ENCODE results near the gene PPM1L.

PPM1L gene

DNA sequence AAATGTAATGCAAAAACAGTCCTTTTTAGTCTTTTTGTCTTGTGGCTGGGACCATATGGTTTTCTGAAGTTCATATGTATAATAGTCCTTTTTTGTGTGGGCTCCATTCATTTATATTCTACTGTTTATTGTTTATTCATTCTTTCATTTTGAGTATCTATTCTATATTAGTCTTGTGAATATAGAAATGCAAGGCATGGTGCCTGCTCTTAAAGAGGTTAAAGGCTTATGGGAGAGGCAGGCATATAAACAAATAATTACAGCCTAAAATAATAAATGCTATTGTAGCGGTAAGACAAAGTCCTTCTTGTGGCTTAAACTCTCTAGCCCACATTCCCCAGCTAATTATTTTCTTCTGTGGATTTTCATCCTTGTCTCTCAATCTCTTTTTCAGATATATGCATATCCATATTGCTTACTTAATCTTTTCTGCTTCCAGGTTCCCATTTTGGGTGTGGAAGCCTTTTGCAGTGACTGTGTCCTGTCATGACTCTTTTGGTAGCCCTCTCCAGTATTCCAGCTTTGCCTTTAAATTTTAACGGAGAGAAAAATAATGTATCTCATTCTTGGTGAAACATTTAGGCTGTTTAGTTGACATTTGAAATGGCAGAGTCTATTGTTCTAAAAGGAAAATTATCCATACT, 101.6 kb downstream of the PPM1L start:
- Histone ChIP-seq H3K27me3 (ENCODE audit: insufficient read depth, poor library complexity, severe bottlenecking) (no peaks in the 10 kb centered on the region), H3K27ac (replicated peaks) (no peak overlapping the region), H3K4me3 (replicated peaks; ENCODE audit: insufficient read depth, low read length) (no peak overlapping the region)
- no peak for DNase-seq (ENCODE audit: low read depth in 1 of 2, low spot score in 1 of 2)
- TF ChIP-seq, protein P1, sequence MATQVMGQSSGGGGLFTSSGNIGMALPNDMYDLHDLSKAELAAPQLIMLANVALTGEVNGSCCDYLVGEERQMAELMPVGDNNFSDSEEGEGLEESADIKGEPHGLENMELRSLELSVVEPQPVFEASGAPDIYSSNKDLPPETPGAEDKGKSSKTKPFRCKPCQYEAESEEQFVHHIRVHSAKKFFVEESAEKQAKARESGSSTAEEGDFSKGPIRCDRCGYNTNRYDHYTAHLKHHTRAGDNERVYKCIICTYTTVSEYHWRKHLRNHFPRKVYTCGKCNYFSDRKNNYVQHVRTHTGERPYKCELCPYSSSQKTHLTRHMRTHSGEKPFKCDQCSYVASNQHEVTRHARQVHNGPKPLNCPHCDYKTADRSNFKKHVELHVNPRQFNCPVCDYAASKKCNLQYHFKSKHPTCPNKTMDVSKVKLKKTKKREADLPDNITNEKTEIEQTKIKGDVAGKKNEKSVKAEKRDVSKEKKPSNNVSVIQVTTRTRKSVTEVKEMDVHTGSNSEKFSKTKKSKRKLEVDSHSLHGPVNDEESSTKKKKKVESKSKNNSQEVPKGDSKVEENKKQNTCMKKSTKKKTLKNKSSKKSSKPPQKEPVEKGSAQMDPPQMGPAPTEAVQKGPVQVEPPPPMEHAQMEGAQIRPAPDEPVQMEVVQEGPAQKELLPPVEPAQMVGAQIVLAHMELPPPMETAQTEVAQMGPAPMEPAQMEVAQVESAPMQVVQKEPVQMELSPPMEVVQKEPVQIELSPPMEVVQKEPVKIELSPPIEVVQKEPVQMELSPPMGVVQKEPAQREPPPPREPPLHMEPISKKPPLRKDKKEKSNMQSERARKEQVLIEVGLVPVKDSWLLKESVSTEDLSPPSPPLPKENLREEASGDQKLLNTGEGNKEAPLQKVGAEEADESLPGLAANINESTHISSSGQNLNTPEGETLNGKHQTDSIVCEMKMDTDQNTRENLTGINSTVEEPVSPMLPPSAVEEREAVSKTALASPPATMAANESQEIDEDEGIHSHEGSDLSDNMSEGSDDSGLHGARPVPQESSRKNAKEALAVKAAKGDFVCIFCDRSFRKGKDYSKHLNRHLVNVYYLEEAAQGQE (IDR thresholded peaks at IDR 0.05; ENCODE audit: insufficient replicate concordance, low read depth), result no peak
- TF ChIP-seq SPI1 (IDR thresholded peaks at IDR 0.05; ENCODE audit: borderline replicate concordance, low read depth), result no peak
- TF ChIP-seq POLR2AphosphoS5 (IDR thresholded peaks at IDR 0.05; ENCODE audit: low read depth), result no peak

DNA sequence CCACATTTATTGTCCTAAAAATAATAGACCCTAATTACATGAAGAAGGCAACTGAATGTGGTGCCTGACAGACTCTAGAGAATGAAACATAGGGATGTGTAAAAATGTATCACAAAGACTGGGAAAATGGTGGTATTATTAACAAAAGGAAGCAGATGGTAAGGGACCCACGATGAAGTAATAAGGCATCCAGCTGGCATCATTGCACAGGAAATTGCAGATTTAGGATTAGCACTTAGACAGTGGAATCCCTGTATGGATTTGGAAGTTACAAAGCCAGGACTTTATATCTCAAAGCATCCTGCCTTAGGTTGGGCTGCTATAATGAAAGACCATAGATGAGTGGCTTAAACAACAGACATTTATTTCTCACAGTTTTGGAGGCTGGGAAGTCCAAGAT, 104.3 kb downstream of the PPM1L start:
- H3K4me3 ChIP-seq (replicated peaks; ENCODE audit: insufficient read depth, low read length), result no peak overlapping the region
- no peaks in the 10 kb centered on the region for H3K27me3 ChIP-seq (ENCODE audit: insufficient read depth, poor library complexity, severe bottlenecking)
- TF ChIP-seq POLR2AphosphoS5 (IDR thresholded peaks at IDR 0.05; ENCODE audit: low read depth) (no peak), SPI1 (IDR thresholded peaks at IDR 0.05; ENCODE audit: borderline replicate concordance, low read depth) (no peak), GABPA (IDR thresholded peaks at IDR 0.05; ENCODE audit: low read depth) (no peak)
- TF ChIP-seq, protein P2, sequence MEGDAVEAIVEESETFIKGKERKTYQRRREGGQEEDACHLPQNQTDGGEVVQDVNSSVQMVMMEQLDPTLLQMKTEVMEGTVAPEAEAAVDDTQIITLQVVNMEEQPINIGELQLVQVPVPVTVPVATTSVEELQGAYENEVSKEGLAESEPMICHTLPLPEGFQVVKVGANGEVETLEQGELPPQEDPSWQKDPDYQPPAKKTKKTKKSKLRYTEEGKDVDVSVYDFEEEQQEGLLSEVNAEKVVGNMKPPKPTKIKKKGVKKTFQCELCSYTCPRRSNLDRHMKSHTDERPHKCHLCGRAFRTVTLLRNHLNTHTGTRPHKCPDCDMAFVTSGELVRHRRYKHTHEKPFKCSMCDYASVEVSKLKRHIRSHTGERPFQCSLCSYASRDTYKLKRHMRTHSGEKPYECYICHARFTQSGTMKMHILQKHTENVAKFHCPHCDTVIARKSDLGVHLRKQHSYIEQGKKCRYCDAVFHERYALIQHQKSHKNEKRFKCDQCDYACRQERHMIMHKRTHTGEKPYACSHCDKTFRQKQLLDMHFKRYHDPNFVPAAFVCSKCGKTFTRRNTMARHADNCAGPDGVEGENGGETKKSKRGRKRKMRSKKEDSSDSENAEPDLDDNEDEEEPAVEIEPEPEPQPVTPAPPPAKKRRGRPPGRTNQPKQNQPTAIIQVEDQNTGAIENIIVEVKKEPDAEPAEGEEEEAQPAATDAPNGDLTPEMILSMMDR (IDR thresholded peaks at IDR 0.05; ENCODE audit: insufficient read depth, low read length), result no peak
- TF ChIP-seq, protein P1 (IDR thresholded peaks at IDR 0.05; ENCODE audit: insufficient replicate concordance, low read depth), result no peak
- no peak overlapping the region for H3K27ac ChIP-seq (replicated peaks)
- no peak for DNase-seq (ENCODE audit: low read depth in 1 of 2, low spot score in 1 of 2)

DNA sequence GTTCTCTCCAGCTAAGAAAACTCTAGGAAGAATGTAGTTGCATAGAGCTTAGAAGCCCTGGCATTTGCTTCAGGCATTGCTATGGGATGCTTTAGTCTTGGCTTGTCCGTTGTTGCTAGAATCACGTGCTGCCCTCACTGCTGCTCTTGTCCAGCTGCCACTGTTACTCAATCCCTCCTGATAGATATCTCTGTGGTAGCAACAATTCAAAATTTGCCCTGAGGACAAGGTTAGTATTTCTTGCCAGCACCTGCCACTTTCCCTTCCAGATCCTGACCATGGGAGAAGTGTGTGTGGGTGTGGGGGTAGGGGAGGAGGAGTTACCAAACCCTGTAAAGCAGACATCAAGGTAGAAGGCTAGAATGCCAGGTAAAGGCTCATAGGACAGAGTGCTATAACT, 113.8 kb downstream of the PPM1L start:
- H3K4me3 ChIP-seq (replicated peaks; ENCODE audit: insufficient read depth, low read length), result no peak overlapping the region
- no peak overlapping the region for H3K27ac ChIP-seq (replicated peaks)
- no peak for DNase-seq (ENCODE audit: low read depth in 1 of 2, low spot score in 1 of 2)
- TF ChIP-seq, protein P2 (IDR thresholded peaks at IDR 0.05; ENCODE audit: insufficient read depth, low read length), result no peak
- no peak for TF ChIP-seq SPI1 (IDR thresholded peaks at IDR 0.05; ENCODE audit: borderline replicate concordance, low read depth)
- no peak for TF ChIP-seq POLR2AphosphoS5 (IDR thresholded peaks at IDR 0.05; ENCODE audit: low read depth)
- no peak for TF ChIP-seq GABPA (IDR thresholded peaks at IDR 0.05; ENCODE audit: low read depth)
- TF ChIP-seq, protein P1 (IDR thresholded peaks at IDR 0.05; ENCODE audit: insufficient replicate concordance, low read depth), result no peak
- peaks cover 2% of the 10 kb centered on the region for H3K27me3 ChIP-seq (ENCODE audit: insufficient read depth, poor library complexity, severe bottlenecking)
